Ishikawa (cell line): Measurements from ENCODE around the gene MGP.

Source experiments
- CEBPB ChIP-seq: IDR thresholded peaks from 2 replicates; pipeline ENCODE4 v1.6.1; 2012
- CREB1 ChIP-seq: IDR thresholded peaks from 2 replicates; pipeline ENCODE4 v1.6.1; 2012; ENCODE audit warnings: low read depth
- EP300 ChIP-seq: IDR thresholded peaks from 2 replicates; pipeline ENCODE4 v1.6.1; 2012; ENCODE audit warnings: borderline replicate concordance
- FOXM1 ChIP-seq: IDR thresholded peaks from 2 replicates; pipeline ENCODE4 v1.6.1; 2012; ENCODE audit warnings: low read depth, borderline replicate concordance
- NFIC ChIP-seq: IDR thresholded peaks from 2 replicates; pipeline ENCODE4 v1.6.1; 2012
- RAD21 ChIP-seq: IDR thresholded peaks from 2 replicates; pipeline ENCODE4 v1.6.1; 2012; ENCODE audit warnings: low read depth
- TAF1 ChIP-seq: IDR thresholded peaks from 2 replicates; pipeline ENCODE4 v1.6.1; 2012; ENCODE audit warnings: low read depth, mild to moderate bottlenecking
- TCF12 ChIP-seq: IDR thresholded peaks from 2 replicates; pipeline ENCODE4 v1.6.1; 2012; ENCODE audit warnings: low read depth
- YY1 ChIP-seq: IDR thresholded peaks from 2 replicates; pipeline ENCODE4 v1.6.1; 2012; ENCODE audit warnings: low read depth
- ZBTB7A ChIP-seq: IDR thresholded peaks from 2 replicates; pipeline ENCODE4 v1.6.1; 2012; ENCODE audit warnings: low read depth
- TF ChIP-seq, protein P1 (sequence below): IDR thresholded peaks from 2 replicates; pipeline ENCODE4 v1.6.1; 2012

GRCh38 chr12:14849661-14850060 lies 36.0 kb downstream of the MGP start:
- TF ChIP-seq TAF1 (no peak), CREB1 (no peak), TCF12 (no peak), EP300 (no peak), FOXM1 (no peak), YY1 (no peak), ZBTB7A (no peak), NFIC (no peak), CEBPB (no peak), RAD21 (no peak)
- TF ChIP-seq, protein P1, sequence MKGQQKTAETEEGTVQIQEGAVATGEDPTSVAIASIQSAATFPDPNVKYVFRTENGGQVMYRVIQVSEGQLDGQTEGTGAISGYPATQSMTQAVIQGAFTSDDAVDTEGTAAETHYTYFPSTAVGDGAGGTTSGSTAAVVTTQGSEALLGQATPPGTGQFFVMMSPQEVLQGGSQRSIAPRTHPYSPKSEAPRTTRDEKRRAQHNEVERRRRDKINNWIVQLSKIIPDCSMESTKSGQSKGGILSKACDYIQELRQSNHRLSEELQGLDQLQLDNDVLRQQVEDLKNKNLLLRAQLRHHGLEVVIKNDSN, result no peak
